GM19438 (cell line): ENCODE data around the gene SLC3A2.

Source experiments
- ATAC-seq: cut with Tn5 transposase; IDR thresholded peaks from one replicate; pipeline ENCODE4 v1.9.1; 2021; ENCODE audit warnings: low read depth; ENCODE audit not compliant: unreplicated experiment

SLC3A2 gene

DNA sequence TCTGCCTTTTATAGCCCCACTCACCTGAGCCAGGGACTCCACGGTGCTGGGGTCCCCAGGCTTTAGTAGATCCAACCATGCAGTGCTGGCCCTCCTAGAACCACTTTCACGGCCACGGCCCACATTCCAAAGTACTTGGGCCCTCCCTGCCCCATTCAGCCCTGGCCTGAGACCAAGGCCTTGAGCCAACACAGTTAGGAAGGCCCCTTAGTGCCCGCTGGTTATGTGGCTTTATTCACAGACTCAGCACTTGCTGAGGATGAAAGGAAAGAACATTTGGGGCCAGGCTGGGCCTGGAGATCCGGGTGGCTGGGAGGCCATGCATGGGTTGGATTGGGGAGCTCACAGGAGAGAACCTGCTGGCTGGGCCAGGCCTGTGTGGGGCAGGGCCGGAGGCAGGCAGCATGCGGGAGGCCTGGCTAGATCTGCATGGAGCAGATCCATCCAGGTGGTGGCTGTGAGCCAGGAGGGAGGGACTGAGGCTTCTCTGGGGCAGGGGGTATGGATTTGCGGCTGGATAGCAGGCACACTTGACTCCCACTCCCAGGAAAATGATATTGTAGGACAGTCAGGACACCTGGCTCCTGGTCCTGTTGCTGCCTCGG is 27.9 kb downstream of the SLC3A2 start:
- ATAC-seq = no peak

DNA sequence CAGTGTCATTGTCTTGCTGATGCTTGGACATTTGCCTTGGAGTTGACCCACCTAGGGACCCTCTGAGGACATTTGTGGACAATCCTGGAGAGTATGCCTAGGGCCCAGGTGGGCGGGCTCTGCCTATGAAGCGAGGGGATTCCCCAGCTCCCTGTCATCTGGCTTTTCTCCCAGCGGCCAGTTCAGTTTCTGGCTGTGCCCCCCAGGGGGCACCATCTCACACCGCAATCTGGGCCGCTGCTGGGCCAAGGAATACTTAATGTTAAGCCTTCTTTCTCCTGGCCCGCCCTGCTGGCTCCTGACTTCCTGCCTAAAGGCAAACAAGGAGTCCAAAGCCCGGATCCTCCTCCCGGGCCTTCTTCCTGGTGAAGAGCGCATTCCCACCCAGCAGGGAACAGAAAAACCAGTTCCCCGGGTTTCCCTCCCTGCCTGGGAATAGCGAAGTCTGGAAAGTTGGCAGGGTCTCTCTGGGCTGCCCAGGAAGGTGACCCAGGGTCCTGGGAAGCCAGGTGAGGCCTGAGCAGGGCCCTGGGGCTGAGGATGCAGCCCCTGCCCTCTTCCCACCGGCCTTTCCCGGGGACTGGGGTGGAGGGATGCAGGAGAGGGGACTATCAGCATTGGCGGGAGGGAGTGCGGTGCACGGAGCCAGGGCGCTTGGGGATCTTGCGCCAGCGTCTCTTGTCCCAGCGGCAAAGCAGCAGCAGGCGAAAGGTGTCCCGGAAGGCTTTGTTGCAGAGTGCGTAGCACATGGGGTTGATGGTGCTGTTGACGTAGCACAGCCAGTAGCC is 28.6 kb downstream of the SLC3A2 start:
- no peak for ATAC-seq

DNA sequence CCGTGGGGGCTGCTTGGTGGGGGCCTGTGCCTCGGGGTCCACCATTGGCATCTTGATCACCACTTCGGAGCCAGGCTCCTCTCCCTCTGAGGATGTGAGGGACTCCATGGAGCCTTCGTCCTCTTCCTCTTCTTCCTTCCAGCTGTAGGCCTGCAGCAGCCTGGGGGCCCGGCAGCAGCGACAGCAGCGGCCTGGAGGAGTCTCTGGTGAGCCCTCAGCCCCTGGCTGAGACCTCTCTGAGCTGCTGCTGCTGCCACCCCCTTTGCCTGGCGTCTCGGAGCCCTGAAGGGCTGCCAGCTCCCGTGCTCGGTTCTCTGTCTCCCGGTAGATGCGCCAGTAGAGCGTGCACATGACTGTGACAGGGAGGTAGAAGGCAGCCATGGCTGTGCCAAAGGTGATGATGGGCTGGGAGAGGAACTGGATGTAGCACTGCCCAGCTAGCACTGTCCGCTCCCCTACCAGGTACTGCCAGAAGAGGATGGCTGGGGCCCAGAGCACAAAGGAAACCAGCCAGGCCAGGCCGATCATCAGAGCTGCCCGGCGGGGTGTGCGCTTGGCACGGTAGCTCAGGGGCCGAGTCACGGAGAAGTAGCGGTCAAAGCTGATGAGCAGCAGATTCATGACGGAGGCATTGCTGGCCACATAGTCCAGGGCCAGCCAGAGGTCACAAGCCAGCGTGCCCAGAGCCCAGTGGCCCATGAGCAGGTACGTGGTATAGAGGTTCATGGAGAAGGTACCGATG is 29.6 kb downstream of the SLC3A2 start:
- no peak for ATAC-seq

DNA sequence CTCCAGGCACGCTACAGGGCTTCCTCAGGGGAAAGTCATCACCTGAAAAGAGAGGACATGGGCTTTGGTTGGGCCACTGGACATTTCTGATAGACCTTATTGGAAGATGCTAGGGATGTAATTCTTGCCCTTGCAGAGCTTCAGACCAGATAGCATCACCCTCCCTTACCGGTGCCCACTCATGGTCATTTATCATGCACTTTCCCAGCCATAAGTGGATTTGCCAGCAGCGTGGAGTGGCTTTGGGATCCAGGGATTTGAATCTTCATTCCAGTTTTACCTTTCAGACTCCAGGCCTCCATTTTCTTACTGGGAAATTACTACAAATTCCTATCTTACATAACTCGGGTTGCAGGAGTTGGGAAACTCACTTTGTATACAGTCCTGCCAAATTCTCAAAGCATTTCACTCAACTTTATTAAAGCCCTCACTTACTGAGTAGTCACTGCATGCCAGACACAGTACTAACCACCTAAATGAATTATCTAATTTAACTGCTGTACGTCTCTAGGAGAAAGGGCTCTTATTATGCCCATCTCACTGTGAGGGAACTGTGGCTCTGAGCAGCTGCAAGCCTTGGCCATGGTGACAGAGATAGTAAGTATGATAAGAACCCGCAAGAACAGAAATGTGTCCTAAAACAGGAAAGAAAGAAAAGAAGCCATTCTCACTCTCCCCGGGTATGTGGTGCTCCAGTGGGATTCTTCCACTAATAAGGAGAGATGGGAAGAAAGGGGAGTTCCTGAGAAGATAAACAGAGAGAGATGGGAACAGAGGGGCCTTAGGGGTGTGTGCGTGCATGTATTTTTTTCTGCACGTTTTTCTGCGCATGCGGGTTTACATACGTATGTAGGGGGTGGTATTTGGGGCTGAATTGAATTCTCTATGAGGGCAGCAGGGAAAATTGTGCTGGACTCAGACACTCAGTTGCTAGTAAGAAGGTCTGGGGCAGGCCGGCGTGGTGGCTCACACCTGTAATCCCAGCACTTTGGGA is 30.7 kb downstream of the SLC3A2 start:
- no peak for ATAC-seq

DNA sequence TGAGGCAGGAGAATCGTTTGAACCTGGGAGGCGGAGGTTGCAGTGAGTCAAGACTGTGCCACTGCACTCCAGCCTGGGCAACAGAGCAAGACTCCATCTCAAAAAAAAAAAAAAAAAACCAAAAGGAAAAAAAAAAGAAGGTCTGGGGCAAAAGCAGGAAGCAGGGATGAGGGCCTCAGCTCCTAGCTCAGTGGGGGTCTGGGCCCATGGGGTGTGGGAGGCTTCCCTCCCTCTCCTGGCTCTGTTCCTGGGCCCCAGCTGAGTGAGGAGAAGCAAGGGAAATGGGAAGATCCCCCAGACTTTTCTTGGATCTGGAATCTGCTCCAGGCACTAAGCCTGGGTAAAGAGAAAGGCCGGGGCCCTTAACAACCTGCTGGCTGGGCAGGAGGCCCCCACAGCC is 31.6 kb downstream of the SLC3A2 start:
- no peak for ATAC-seq

DNA sequence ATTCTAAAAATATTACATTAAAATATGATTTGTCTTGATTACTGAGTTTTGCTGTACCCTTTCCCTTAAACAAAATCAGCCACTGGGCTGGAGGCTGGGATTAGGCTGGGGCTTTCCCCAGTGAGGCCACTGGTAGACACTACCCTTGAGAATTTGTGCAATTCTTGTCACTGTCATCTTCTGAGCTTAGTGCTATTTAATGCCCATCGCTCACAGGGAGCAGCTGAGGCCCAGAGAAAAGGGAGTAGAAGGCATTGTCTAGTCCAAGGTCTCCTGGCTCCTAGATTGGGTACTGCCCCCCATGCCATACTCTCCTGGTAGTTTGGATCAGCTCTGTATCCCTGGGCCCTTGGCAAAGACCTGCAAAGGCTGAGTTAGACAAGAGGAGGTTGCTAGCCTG is 33.7 kb downstream of the SLC3A2 start:
- ATAC-seq = no peak

DNA sequence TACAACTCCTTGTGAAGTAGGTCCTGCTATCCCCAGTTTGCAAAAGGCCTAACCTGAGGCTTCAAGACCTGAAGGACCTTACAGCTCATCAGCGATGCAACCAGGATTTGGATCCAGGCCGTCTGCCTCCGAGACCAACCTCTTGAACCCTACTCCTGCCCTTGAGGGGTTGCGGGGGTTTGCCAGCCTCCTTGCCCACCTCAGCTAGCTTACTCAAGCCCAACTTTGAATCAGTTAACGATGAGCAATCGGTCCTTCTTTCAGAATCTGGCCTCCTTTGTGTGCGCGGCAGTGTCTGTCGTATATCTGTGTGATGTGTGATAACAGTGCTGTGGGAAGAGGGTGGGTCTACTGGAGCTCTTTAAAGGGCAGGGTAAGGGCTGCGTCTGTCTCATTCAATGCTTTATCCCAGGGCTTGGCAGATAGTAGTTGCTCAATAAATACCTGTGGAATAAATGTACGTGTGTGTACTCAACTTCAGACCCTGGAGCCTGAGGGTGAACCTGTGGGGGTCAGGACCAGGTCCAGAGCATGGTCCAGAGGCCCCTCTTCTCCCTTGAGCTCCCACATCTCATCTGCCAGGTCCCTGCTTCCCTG is 37.3 kb downstream of the SLC3A2 start:
- ATAC-seq = no peak

DNA sequence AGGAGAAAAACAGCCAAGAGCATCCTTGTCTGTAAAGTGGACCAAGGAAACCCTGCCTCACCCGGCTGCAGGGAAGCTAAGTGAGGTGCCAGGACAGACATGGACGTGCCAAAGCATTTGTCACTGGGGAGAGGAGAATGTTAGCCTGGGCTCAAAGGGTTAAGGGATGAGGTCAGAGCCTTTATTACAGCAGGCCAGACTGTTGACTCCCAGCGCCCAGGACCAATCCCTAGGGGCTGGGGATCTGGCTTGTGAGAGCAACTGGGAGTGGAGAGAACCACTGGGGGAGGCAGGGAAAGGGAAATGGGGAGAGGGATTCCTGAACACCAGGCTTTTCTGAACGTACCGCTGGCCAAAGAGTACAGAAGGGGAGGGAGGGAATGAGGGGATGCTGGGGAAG is 37.8 kb downstream of the SLC3A2 start:
- no peak for ATAC-seq

DNA sequence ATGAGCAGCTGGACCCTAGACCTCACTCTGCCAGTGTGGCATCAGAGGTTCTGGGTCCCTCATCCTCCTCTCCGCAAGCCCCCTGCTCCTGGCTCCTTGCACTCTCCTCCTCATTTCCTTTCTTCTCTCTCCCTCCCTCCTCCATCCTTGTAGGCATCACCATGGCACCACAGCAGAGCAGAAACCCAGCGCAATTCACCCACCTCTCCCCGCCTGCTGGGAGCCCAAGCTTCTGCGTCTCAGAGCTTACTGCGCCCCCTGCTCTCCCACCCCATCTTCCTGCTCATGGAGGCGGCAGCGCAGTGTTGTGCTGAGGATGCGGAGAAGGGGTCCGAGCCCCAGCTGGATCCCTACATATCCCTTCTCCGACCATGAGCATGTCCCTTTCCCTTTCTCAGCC is 38.8 kb downstream of the SLC3A2 start:
- ATAC-seq = no peak

DNA sequence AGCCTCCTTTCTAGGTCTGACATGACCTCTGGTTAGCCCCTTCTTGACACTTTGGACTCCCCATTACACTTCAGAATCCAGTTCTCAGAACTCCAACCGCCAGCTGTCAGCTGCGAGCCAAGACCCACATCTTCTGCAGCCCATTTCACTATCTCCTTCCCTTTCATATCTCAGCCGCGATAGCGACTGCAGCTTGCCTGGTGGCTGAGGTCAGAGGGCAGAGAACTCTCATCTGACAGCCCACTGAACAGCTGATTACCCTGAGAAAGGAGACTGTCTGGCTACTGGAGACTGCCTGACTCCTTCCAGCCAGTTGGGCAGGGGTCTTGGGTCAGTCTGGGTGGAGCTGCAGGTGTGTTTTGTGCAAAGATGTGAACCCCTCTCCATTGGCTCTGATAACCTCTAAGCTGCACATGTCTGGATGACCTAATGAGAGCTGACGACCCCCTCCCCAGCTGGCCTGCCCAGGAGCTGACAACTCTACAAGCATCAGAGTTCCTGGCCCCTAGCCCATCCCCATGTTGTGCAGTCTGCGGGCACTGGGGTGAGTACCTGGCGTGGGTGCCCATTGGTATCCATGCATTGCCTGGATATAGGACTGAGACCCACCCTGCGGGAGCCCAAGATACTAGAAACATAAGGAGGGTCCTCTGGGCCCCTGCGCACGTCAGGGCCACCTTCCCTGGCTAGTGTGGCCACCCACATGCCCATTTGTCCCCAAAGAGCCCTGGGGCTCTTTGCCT is 39.4 kb downstream of the SLC3A2 start:
- ATAC-seq = no peak

DNA sequence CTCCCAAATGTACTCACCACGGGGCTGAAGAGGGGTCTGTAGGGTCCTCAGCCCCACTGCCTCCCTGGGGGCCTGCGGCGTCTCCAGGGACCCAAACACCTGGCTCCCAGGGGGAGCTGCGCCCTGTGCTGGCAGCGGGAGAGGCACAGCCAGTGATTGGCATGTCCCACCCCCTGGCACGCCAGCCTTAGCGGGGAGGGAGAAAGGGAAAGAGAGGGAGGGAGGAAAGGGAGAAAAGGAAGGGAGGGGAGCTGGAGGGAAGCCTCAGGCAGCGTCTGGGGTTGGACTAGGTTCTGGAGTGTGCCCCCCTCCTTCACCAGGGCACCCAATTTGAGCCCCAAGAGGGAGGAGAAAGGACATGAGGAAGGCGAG is 40.5 kb downstream of the SLC3A2 start, which contains the start of gene CHRM1:
TSS of gene CHRM1 (minus strand) at position 163 of the 372 bp plus-strand sequence. CDS start 10,263 bp downstream, outside the sequence.
- no peak for ATAC-seq

DNA sequence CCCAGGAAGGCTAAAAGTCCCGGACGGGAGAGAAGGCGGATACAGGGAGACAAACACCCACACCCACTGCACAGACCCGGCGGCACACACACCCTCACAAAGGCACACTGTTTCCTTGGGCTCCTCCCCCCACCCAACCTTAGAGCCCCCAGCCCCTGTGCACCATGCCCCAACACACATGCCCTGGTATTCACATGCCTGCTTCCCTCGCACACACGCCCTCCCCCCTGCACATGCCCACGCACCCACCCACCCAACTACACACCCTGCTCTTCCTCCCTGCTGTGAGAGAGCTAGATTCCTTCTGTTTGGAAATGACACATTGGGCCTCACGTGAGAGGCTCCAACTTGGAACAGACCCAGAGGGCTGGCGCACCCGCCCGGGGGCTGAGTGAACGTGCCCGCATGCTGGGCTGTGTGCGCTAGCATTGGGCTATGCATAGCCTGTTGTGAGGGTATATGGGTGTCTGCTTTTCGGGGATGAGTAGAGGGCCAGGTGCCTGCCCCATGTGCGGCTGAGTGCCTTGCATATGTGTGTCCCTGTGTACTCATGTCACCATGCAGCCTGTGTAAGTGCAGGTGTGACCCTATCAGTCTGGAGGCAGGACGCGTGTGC is 41.0 kb downstream of the SLC3A2 start:
- no peak for ATAC-seq

DNA sequence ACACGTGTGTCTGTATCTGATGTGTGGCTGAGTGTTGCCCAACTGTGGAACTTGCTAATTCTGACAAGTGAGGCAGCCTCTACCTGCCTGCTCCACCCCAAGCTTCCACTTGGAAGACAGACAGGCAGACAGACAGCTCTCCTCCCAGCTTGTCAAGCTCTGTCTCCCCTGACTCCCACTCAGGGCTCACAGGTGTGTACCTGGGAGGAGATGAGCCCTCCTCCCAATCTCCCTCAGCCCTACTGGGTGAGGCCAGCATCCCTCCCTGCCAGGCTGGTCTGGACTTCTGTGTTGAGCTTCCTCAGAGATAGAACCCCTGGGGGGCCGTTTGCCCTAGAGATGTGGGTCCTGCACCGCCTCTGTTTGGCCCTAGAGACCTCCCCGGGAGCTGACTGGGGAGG is 41.5 kb downstream of the SLC3A2 start:
- no peak for ATAC-seq

DNA sequence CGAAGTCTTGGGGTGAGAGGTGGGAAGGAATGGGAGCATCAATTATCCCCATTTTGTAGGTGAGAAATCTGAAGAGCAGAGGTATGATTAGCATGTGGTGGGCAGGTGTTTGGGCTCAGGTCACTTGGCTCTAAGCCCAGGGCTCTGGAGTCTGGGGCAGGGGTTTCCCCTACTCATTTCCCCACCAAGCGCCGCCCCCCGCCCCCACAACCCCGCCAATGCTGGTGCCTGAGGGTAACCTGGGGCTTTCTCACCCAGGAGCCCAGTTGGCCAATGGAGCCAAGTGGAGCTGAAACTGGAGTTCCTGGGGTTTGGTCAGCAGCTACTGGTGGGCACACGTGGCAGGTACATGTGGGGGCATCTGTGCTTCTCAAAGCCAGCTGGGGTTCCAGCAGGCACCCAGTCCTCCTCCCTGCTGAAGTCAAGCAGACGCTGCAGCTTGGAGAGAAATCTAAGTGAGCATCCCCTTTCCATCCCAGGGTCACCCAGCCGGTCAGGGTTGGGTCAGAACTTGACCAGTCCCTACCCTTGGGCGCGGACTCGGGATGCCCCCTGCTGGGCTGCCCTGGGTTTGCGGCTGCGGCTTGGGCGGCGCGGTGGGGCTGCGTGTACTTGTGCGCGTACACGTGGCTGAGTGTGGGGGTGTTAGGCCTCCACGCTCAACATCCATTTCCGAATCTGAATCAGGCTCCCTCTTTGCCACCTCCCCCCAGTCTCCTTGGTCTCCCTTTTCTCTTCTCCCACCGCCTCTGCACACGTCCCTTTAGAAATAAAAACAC is 42.1 kb downstream of the SLC3A2 start:
- no peak for ATAC-seq

DNA sequence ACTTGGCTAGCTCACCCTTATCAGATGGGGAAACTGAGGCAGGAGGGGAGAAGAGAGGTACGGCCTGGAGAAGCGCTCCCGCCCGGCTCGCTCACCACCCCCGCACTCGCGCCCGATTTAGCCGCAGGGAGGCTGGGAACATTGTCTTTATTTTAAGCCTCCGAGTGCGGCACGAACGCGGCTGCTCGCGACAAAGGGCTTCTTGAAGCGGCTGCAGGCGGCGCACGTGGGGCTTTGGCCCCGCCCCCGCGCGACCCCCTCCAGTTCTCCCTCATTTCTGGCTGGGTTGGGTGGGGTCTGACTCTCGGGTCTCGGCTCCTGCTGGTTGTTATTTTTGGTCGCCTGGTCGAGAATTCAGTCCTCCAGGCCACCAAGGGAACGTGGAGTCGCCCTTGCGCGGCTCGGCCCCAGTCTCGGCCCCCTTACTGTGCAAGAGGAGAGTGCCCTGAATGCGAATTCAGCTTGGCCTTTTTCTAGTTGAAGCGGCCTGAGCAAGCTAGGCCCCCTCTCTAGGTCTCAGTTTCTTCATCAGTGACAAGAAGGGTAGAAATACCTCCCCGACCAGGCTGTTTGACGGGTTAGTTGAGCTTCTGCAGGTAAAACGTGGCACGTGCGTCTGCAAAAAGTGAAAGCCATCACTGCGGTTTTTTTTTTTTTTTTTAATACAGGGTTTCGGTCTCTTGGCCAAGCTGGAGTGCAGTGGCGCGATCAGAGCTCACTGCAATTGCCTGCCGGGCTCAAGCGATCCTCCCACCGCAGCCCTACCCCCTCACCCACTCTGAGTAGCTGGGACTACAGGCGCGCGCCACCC is 43.1 kb downstream of the SLC3A2 start:
- ATAC-seq = no peak

DNA sequence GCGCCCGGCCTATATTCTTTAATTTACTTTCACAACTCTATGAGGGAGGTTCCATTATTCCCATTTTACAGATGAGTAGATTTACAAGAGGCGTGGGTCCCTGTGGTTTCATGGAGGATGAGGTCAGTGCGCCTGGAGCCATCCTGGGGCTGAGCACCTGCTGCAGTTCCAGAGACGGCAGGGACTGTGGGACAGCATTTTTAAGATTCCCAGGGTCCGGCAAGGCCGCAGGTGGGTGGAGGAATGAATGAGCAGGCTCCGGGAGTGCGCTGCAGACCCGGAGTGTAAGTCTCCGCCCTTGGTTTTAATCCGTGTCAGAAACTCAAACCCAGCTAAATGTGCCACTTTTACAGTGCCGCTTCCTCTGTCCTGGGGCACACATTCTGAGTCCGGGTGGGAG is 44.6 kb downstream of the SLC3A2 start:
- no peak for ATAC-seq
